Posterior vena cava (tissue), 2 donors: Measurements from ENCODE around the gene ITIH4. TPM values are rescaled to one million over a fixed set of nuclear protein-coding genes. Genes with fewer than 3 reads are reported as not detected.

Source experiments
- DNase-seq: peaks from one replicate; pipeline ENCODE4 v3.0.0-alpha.2; 2020; ENCODE audit warnings: low spot score
- intact Hi-C, 2 donors: fragments of 100-400 bp; cut with DNase I; formaldehyde crosslinking; loops; one replicate each; pipeline versions ENCODE4 v1.14.1 to v1.14.2; 2022 to 2023
- total RNA-seq, 2 donors: library from RNA; stranded (reverse); fragmentation: NEBNext Ultra II Directional; extraction: Animal tissue kit (Norgen Biotek cat#: 25700); gene quantifications; one replicate each; pipeline ENCODE4 v1.2.1, GENCODE V29; 2021
- donor health status: DM: yes; HTN: yes; CAD: no.
- donor health status: DM: yes; HTN: yes; CAD: no.

Gene ITIH4
- total RNA-seq, 2 donors from 2014 or later: 19.1 to 28.8 TPM

DNA sequence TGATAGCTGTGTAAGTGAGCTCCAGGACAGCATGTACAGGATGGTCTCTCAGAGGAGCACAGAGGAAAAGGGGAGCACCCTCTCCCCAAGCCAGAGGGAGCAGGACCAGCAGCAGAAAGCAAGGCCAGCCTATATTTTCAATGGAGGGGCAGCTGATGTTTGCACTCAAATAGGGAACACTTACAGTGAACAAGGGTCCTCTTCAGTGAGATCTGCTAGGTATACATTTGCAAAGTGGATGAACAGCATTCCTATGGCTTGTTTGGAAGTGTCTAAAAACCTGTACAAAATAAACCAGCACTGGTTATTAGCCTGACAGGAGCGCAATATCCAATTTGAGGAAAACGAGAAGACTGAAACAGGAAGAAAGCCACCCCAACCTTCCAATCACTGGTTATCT lies 21.9 kb upstream of the ITIH4 start:
- DNase-seq: no peak
- intact Hi-C loops: loop anchor here (10.0 kb wide), 2 partner anchors 72 to 82 kb away; no protein-coding TSS in a partner anchor

- intact Hi-C loops: loop anchor here (10.0 kb wide), 2 partner anchors 73 to 83 kb away; no protein-coding TSS in a partner anchor
- no peak for DNase-seq
Measured at GRCh38 chr3:52851348-52851747, 20.9 kb upstream of the ITIH4 start.

- intact Hi-C loops: loop anchor here (10.0 kb wide), 2 partner anchors 75 to 85 kb away; no protein-coding TSS in a partner anchor
- peak; percentile 59 for DNase-seq
Measured at GRCh38 chr3:52849656-52850055, 19.2 kb upstream of the ITIH4 start.

DNA sequence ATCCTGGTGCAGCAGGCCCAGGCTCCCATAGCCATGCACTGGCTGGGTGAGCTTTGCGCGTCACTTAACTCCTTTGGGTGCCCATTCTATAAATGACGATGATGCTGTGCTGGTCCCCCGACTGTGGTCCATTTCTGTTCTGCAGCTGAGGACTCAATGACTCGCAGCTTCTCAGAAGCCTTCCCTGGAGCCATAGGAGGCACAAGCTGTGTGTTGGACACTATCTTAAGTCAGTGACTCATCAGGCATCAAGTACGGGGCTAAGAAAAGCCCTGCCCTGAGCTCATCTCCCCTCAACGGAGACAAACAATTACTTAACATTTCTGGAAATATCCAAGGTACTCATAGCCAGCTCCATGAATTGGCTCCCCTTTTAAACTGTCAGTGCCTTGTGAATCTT lies 18.1 kb upstream of the ITIH4 start:
- intact Hi-C loops: no loop called here
- DNase-seq: peak; percentile 72

DNA sequence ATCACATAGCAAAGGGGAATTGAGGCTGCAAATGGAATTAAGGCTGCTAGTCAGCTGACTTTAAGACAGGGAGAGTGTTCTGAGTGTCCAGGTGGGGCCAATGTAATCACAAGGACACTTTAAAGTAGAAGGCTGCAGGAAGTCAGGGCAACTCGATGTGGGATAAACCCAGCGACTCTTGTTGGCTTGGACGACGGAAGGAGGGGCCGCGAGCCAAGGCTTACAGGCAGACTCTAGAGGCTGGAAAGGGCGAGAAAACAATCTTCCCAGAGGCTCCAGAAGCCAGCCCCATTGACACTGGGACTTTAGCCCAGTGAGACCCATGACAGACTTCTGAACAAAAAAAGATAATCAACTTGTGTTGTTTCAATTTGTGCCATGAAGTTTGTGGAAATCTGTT lies 17.3 kb upstream of the ITIH4 start:
- intact Hi-C loops: no loop called here

DNA sequence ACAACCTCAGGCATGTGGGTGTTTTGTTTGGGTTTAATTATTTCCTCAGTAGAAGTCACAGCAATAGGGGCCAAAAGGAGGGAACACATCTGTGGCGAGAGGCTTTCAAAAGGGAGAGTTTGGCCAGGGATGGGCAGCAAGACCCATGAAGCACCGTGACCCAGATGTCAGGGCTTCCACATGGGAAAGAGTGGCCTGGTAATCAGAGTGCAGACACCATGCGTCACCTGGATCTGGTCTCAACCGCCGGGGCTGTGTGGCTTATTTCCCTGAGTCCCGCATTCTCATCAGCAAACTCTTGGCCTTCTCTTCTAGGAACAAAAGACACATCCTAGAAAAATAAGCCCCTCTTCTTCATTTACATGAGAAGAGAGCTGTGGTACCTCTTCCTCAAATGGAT lies 16.8 kb upstream of the ITIH4 start:
- intact Hi-C loops: no loop called here
- peak; percentile 55 for DNase-seq

More for the DNA sequence above, 17.3 kb upstream of the ITIH4 start:
- DNase-seq: peak; percentile 76

DNA sequence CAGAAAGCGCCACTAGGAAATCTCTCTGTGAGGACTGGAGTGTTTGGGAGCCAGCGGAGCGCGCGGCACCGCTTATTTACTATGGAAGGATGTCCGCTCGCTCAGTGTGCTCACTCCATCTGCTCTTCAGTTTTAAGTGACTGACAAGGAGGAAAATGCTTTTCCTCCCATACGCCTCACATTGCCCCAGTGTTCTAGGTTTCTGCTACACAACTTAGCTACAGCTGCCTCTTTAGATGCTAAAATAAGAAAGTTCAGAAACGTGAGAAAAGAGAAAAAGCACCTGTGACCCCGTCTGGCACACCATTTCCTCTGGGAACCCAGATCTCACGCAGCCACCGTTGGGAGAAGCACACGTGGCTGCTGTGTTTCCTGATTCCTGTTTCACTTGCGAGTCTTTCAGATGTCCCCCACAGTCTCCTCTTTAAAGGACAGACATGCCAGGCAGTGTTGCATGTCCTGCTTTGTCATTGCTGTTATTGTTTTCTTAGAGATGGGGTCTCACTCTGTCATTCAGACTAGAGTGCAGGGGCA lies 16.0 kb upstream of the ITIH4 start:
- intact Hi-C loops: no loop called here
- DNase-seq: peak; percentile 1

GRCh38 chr3:52845691-52846431 lies 15.4 kb upstream of the ITIH4 start:
- intact Hi-C loops: no loop called here
- DNase-seq: no peak

DNA sequence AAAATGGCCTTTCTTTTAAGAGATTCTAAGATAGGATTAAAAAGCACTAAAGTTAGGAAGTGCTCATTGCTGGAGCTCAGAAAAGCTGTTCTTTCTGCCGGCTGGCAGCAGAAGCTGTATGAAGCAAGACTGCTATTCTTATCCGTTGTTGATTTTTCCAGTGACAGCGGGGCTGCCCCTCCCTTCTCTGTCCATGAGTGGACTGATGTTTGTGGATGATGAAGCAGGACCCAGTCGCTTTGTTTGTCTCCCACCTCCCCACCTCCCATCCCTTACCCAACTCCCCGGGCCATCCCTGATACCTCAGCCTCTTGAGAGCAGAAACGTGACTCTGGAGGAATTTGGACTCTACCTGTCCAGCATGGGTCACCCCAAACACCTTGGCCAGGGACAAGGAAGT lies 14.7 kb upstream of the ITIH4 start:
- intact Hi-C loops: no loop called here
- peak; percentile 91 for DNase-seq

DNA sequence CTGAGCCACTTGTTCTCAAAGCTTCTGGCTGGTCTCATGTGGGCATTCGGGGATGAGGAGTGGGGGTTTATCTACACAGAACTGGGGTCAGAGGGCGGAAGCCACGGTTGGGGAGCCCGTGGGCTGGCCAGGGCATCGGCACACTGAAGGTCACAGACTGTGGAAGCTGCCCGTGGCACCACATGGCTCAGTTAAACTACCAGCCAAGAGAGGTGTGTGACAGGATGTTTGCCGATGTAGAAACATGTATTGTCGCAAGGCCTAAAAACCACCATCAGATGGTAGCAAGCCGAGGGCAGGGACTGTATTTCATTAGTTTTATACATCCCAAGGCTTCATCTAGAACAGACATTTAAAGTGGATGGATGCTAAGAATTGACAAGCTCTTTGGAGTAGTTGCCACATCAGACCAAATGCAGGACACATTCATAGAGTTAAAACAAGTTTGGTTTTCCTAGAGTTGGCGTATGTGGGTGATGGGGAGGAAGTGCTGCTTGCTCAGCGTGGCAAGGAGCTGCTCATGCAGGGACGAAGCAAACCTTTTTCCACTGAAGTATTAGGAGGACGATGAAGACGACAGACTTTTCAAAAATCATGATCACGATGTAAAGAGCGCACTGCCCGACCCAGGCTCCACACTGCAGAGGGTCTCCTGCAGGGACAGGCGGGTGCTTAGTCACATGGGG lies 14.0 kb upstream of the ITIH4 start:
- peak; percentile 70 for DNase-seq
- intact Hi-C loops: loop anchor here in 1 of 2 donors (5.0 kb wide), 1 partner anchor 53 kb away; the partner anchor contains the start of gene STIMATE

DNA sequence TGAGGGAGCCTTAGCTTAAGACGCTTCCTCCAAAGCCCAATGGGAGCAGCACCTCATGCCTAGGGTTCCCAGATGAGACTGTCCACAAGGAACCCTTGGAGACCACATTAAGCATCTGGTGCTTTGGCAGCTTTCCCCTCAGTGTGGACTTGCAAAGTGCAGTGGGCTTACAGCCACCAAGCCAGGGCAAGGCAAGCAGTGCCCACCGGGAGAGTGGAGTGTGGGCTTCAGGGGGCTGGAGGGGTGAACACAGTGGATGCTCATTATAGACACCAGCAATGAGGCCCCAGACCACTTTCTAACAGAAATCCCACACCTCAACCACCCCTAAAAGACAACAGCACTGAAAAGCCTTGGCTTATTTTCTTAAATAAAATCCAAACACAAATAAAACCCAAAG lies 13.4 kb upstream of the ITIH4 start:
- intact Hi-C loops: loop anchor here in 1 of 2 donors (5.0 kb wide), 1 partner anchor 53 kb away; the partner anchor contains the start of gene STIMATE
- DNase-seq: peak; percentile 58

DNA sequence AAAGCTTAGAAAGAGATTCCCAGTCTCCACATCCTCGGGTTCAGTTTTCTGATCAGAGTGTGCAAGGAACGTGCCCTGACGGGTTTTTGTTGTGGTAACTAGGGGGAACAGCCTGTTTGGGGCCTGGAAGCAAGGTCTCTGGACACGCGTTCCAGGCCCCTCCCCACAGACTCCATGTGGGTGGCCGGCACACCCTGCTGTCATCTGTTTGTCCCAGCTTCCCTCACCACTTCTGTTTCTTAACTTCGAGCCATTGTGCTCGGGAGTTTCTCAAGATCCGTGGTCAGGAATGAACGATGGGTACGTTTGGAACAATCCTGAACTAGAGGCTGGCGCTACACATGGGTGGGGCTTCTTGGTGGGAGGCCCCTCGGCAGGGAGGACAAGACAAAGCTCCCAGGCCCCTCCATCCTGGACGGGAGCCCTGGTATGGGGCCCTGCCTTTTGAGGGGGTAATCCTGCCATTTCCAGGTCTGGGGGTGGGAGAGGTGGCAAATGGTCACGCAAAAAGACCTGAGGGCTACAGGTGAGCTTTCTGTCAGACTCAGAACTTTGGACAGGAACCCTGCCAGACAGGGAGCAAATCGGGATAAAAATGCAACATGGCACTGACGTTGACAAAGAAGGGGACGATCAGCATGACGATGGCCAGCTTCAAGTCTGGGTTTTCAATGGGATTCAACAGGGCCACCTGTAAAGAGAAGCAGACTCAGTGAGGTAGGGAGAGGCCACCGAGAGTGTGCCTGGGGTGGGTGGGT lies 12.8 kb upstream of the ITIH4 start:
- DNase-seq: peak; percentile 81
- intact Hi-C loops: loop anchor here in 1 of 2 donors (5.0 kb wide), 1 partner anchor 54 kb away; the partner anchor contains the start of gene STIMATE

DNA sequence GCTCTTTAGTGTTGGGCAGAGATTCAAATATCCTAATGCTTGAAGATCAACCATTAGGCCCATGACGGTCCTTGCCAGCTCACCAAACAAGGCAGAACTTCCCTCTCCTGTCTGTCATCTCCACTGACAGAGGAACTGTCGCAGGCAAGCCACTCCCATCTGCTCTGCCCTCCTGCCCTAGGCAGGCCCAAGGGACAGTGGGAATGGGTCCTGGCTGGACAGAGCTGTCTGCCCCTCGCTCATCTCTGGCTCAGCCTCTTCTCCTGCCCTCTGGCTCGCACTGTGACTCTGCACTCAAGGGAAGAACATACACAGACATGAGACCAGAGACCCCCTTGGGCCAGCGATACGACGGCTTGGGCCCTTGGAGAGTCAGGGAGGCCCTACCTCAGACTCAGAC lies 12.0 kb upstream of the ITIH4 start:
- intact Hi-C loops: loop anchor here in 1 of 2 donors (5.0 kb wide), 1 partner anchor 55 kb away; the partner anchor contains the start of gene STIMATE
- peak; percentile 75 for DNase-seq

GRCh38 chr3:52841981-52842340 lies 11.5 kb upstream of the ITIH4 start:
- intact Hi-C loops: loop anchor here in 1 of 2 donors (5.0 kb wide), 1 partner anchor 55 kb away; the partner anchor contains the start of gene STIMATE

DNA sequence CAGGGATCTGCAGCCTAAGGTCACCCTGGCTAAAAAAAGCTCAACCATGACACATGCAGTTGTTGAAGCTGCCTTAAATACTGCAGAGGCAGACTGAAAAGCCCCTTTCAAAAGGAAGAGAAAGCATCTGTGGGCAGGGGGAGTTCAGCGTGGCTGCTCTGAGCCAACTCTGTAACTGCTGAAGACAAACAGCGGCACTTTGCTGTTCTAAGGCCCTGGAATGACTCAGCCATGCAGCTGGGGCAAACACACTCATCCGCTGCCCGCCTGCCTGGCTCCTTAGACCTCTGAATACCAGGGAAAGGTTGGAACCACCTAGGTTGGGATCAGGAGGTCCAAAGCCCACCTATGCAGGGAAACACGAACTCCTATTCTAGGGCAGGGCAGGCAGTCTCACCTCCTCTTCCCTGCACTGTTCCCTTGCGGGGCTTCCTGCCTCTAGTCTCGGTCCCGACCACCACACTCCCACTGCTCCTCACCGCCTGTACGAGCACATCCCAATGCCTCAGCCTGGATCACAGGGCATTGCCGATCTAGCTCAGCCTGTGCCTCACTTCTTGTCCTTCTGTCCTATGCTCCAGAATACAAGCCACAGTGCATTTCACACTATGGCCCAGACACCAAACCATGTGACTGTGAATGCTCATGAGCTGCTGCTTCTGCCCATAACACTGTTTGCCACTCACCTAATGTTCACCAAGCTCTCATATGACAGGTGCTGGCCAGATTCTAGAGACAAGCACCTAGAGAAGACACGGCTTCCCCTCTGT lies 10.9 kb upstream of the ITIH4 start:
- DNase-seq: peak; percentile 54
- intact Hi-C loops: loop anchor here in 1 of 2 donors (5.0 kb wide), 1 partner anchor 56 kb away; the partner anchor contains the start of gene STIMATE

More at GRCh38 chr3:52841981-52842340, 11.5 kb upstream of the ITIH4 start:
- peak; percentile 47 for DNase-seq

GRCh38 chr3:52839892-52840545 lies 9.5 kb upstream of the ITIH4 start:
- intact Hi-C loops: loop anchor here (5.0 kb wide), 2 partner anchors 57 to 748 kb away; partner anchors contain the start of gene STIMATE (in 1 of the 2)
- DNase-seq: peak; percentile 70

DNA sequence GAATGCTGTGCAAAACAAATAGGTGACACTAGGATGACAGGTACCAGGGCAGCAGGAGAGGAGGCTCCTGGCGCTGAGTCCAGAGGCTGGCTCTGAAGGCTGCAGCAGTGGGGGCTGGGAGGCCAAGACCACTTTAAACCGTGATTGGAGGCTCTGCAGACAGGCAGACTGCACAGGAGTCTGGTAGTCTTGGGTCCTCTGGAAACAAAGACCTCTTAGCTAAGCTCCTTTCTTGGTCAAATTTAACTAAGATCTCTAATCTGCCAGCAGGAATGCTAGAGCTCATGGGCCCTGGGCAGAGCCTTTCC lies 8.8 kb upstream of the ITIH4 start:
- no peak for DNase-seq

More for the DNA sequence above, 8.8 kb upstream of the ITIH4 start:
- intact Hi-C loops: loop anchor here in 1 of 2 donors (5.0 kb wide), 1 partner anchor 747 kb away; no protein-coding TSS in a partner anchor
